WTC11 (cell line): ENCODE measurements around the gene RCBTB2. TPM values are rescaled to one million over a fixed set of nuclear protein-coding genes. Genes with fewer than 3 reads are reported as not detected.
"Not testable (repeated sequence)": the region's sequence is repeated elsewhere in the genome, so short reads cannot be mapped to it uniquely, and the experiment has no call there.

Experiments
- ATAC-seq: fragments of 200-7000 bp; cut with Tn5 transposase; 2 replicates; pipeline ENCODE4 v1.10.0; 2021; ENCODE audit warnings: mild to moderate bottlenecking, moderate library complexity
- CTCF ChIA-PET: fragments of 300-600 bp; sonication (Branson Sonifier 250); formaldehyde crosslinking; loops from one replicate; lab custom pipeline; 2021; ENCODE audit warnings: antibody characterized with exemption; lab: Charles Lee
- POLR2A ChIA-PET: fragments of 350-600 bp; sonication (Branson Sonifier 250); formaldehyde crosslinking; loops from one replicate; lab custom pipeline; 2021; ENCODE audit warnings: antibody characterized with exemption; lab: Charles Lee
- DNase-seq: peaks from one replicate; pipeline ENCODE4 v3.0.0; 2021; ENCODE audit warnings: low spot score
- H3K27ac Mint-ChIP-seq: 2 replicates; pipeline ENCODE4 v1.8.0; 2021; ENCODE audit warnings: mixed read lengths
- H3K27me3 Mint-ChIP-seq: 2 replicates; pipeline ENCODE4 v1.8.0; 2021; ENCODE audit warnings: low read depth, mild to moderate bottlenecking, moderate library complexity, mixed read lengths
- H3K36me3 Mint-ChIP-seq: 2 replicates; pipeline ENCODE4 v1.8.0; 2021; ENCODE audit warnings: mixed read lengths
- H3K4me1 Mint-ChIP-seq: 2 replicates; pipeline ENCODE4 v1.8.0; 2022; ENCODE audit warnings: mixed read lengths
- H3K4me3 Mint-ChIP-seq: 2 replicates; pipeline ENCODE4 v1.8.0; 2021; ENCODE audit warnings: mild to moderate bottlenecking, moderate library complexity, mixed read lengths
- H3K9me3 Mint-ChIP-seq: 2 replicates; pipeline ENCODE4 v1.8.0; 2021; ENCODE audit warnings: mixed read lengths
- CREM ChIP-seq: sonication (generic); formaldehyde crosslinking; IDR thresholded peaks from 2 replicates; pipeline ENCODE4 v1.8.1; 2022; ENCODE audit warnings: mild to moderate bottlenecking, missing genetic modification reagents, moderate library complexity
- GRHL2 ChIP-seq: fragments of 250-450 bp; sonication (Bioruptor Pico); IDR thresholded peaks from 2 replicates; pipeline ENCODE4 v1.8.0; 2022; ENCODE audit warnings: mild to moderate bottlenecking, moderate library complexity; ENCODE audit not compliant: insufficient replicate concordance, severe bottlenecking
- HMGA2 ChIP-seq: fragments of 250-450 bp; sonication (Bioruptor Pico); IDR thresholded peaks from 2 replicates; pipeline ENCODE4 v1.4.0; 2021; ENCODE audit warnings: mild to moderate bottlenecking, moderate library complexity
- IRF2 ChIP-seq: sonication (generic); formaldehyde crosslinking; IDR thresholded peaks from 2 replicates; pipeline ENCODE4 v1.8.0; 2022; ENCODE audit warnings: low read depth, missing genetic modification reagents, borderline replicate concordance
- JUN ChIP-seq: sonication (generic); formaldehyde crosslinking; IDR thresholded peaks from 2 replicates; pipeline ENCODE4 v1.8.0; 2023; ENCODE audit warnings: mild to moderate bottlenecking, missing genetic modification reagents
- MXD4 ChIP-seq: fragments of 250-450 bp; sonication (Bioruptor Pico); IDR thresholded peaks from 2 replicates; pipeline ENCODE4 v1.8.0; 2021; ENCODE audit warnings: mild to moderate bottlenecking, moderate library complexity, borderline replicate concordance
- MYBL2 ChIP-seq: sonication (generic); formaldehyde crosslinking; IDR thresholded peaks from 2 replicates; pipeline ENCODE4 v1.8.1; 2023; ENCODE audit warnings: mild to moderate bottlenecking, moderate library complexity, missing genetic modification reagents
- NR1H2 ChIP-seq: sonication (generic); formaldehyde crosslinking; IDR thresholded peaks from 2 replicates; pipeline ENCODE4 v1.9.0; 2021; ENCODE audit warnings: mild to moderate bottlenecking, moderate library complexity, missing genetic modification reagents
- NR3C1 ChIP-seq: sonication (generic); formaldehyde crosslinking; conservative IDR thresholded peaks from 2 replicates; pipeline ENCODE4 v1.8.1; 2023; ENCODE audit warnings: low read depth, mild to moderate bottlenecking, missing genetic modification reagents
- RELA ChIP-seq: sonication (generic); formaldehyde crosslinking; IDR thresholded peaks from 2 replicates; pipeline ENCODE4 v1.8.1; 2022; ENCODE audit warnings: missing genetic modification reagents, mild to moderate bottlenecking, borderline replicate concordance
- SOX15 ChIP-seq: fragments of 250-450 bp; sonication (Bioruptor Pico); IDR thresholded peaks from 2 replicates; pipeline ENCODE4 v1.9.0; 2021; ENCODE audit warnings: mild to moderate bottlenecking
- TEAD4 ChIP-seq: sonication (generic); formaldehyde crosslinking; IDR thresholded peaks from 2 replicates; pipeline ENCODE4 v1.8.0; 2022; ENCODE audit warnings: mild to moderate bottlenecking, missing genetic modification reagents
- ZNF219 ChIP-seq: sonication (generic); formaldehyde crosslinking; IDR thresholded peaks from 2 replicates; pipeline ENCODE4 v1.8.0; 2023; ENCODE audit warnings: missing genetic modification reagents, mild to moderate bottlenecking, borderline replicate concordance
- ZNF416 ChIP-seq: fragments of 250-450 bp; sonication (Bioruptor Pico); IDR thresholded peaks from 2 replicates; pipeline ENCODE4 v1.9.0; 2021; ENCODE audit warnings: mild to moderate bottlenecking, inconsistent platforms
- total RNA-seq: library from RNA; stranded (reverse); gene quantifications from 3 replicates; pipeline ENCODE4 v1.2.3, GENCODE V29; 2021
- TF ChIP-seq, protein P1 (sequence below): sonication (generic); formaldehyde crosslinking; IDR thresholded peaks from 2 replicates; pipeline ENCODE4 v1.8.0; 2022; ENCODE audit warnings: mild to moderate bottlenecking, missing genetic modification reagents
- TF ChIP-seq, protein P2 (sequence below): sonication (generic); formaldehyde crosslinking; IDR thresholded peaks from 2 replicates; pipeline ENCODE4 v1.8.1; 2022; ENCODE audit warnings: low read depth, missing genetic modification reagents, borderline replicate concordance
- TF ChIP-seq, protein P3 (sequence below): fragments of 250-450 bp; sonication (Bioruptor Pico); IDR thresholded peaks from 2 replicates; pipeline ENCODE4 v1.8.0; 2021; ENCODE audit warnings: mild to moderate bottlenecking
- TF ChIP-seq, protein P4 (sequence below): sonication (generic); formaldehyde crosslinking; IDR thresholded peaks from 2 replicates; pipeline ENCODE4 v1.8.0; 2022; ENCODE audit warnings: mild to moderate bottlenecking, missing genetic modification reagents
- TF ChIP-seq, protein P5 (sequence below): sonication (generic); formaldehyde crosslinking; conservative IDR thresholded peaks from 2 replicates; pipeline ENCODE4 v1.8.1; 2022; ENCODE audit warnings: mild to moderate bottlenecking, missing genetic modification reagents
- TF ChIP-seq, protein P6 (sequence below): sonication (generic); formaldehyde crosslinking; IDR thresholded peaks from 2 replicates; pipeline ENCODE4 v1.8.1; 2022; ENCODE audit warnings: mild to moderate bottlenecking, moderate library complexity, missing genetic modification reagents
- TF ChIP-seq, protein P7 (sequence below): sonication (generic); formaldehyde crosslinking; IDR thresholded peaks from 2 replicates; pipeline ENCODE4 v1.8.1; 2023; ENCODE audit warnings: mild to moderate bottlenecking, missing genetic modification reagents, borderline replicate concordance
- TF ChIP-seq, protein P8 (sequence below): sonication (generic); formaldehyde crosslinking; IDR thresholded peaks from 2 replicates; pipeline ENCODE4 v1.8.0; 2022; ENCODE audit warnings: mild to moderate bottlenecking, missing genetic modification reagents

The RCBTB2 gene
- total RNA-seq, 1 experiment from 2014 or later: 6.6 TPM

DNA sequence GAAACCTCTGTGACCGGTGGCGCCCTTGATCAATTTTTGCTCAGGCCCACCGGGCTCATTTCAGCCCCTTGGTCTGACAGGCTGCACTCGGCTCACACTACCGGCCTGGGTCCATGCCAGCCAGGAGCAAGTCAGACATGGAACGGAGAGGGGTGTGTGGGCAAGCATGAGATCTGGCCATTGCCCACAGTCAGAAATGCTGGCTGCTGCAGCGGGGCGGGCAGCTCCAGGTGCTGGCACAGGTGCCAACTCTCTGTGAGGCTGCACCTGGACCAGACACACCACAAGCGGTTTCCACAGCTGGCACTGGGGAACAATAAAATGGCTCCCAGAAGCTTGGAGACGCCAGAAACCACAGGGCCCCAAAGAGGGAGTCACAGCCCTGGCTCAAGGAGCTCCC is 76.3 kb downstream of the RCBTB2 start:
- peaks cover 6% of the 10 kb centered on the region for H3K4me1 Mint-ChIP-seq
- no peak overlapping the region for H3K4me3 Mint-ChIP-seq
- CTCF ChIA-PET: no interaction called here
- no peak for TF ChIP-seq ZNF416 (CRISPR knock-in tag)
- TF ChIP-seq SOX15 (CRISPR knock-in tag): no peak
- no peak for TF ChIP-seq MXD4 (CRISPR knock-in tag)
- TF ChIP-seq, protein P1, sequence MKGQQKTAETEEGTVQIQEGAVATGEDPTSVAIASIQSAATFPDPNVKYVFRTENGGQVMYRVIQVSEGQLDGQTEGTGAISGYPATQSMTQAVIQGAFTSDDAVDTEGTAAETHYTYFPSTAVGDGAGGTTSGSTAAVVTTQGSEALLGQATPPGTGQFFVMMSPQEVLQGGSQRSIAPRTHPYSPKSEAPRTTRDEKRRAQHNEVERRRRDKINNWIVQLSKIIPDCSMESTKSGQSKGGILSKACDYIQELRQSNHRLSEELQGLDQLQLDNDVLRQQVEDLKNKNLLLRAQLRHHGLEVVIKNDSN (CRISPR knock-in tag): no peak
- TF ChIP-seq TEAD4 (CRISPR knock-in tag): no peak
- TF ChIP-seq NR3C1: no peak
- TF ChIP-seq, protein P2, sequence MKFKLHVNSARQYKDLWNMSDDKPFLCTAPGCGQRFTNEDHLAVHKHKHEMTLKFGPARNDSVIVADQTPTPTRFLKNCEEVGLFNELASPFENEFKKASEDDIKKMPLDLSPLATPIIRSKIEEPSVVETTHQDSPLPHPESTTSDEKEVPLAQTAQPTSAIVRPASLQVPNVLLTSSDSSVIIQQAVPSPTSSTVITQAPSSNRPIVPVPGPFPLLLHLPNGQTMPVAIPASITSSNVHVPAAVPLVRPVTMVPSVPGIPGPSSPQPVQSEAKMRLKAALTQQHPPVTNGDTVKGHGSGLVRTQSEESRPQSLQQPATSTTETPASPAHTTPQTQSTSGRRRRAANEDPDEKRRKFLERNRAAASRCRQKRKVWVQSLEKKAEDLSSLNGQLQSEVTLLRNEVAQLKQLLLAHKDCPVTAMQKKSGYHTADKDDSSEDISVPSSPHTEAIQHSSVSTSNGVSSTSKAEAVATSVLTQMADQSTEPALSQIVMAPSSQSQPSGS (CRISPR knock-in tag): no peak
- TF ChIP-seq, protein P3, sequence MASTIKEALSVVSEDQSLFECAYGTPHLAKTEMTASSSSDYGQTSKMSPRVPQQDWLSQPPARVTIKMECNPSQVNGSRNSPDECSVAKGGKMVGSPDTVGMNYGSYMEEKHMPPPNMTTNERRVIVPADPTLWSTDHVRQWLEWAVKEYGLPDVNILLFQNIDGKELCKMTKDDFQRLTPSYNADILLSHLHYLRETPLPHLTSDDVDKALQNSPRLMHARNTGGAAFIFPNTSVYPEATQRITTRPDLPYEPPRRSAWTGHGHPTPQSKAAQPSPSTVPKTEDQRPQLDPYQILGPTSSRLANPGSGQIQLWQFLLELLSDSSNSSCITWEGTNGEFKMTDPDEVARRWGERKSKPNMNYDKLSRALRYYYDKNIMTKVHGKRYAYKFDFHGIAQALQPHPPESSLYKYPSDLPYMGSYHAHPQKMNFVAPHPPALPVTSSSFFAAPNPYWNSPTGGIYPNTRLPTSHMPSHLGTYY: no peak
- TF ChIP-seq ZNF219 (CRISPR knock-in tag): no peak
- TF ChIP-seq JUN (CRISPR knock-in tag): no peak
- no peak for TF ChIP-seq CREM (CRISPR knock-in tag)
- TF ChIP-seq, protein P4, sequence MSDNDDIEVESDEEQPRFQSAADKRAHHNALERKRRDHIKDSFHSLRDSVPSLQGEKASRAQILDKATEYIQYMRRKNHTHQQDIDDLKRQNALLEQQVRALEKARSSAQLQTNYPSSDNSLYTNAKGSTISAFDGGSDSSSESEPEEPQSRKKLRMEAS (CRISPR knock-in tag): no peak
- no peak for TF ChIP-seq MYBL2 (CRISPR knock-in tag)
- no peak for TF ChIP-seq GRHL2 (CRISPR knock-in tag)
- TF ChIP-seq, protein P5, sequence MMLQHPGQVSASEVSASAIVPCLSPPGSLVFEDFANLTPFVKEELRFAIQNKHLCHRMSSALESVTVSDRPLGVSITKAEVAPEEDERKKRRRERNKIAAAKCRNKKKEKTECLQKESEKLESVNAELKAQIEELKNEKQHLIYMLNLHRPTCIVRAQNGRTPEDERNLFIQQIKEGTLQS (CRISPR knock-in tag): no peak
- TF ChIP-seq NR1H2 (CRISPR knock-in tag): no peak
- no peak for TF ChIP-seq IRF2 (CRISPR knock-in tag)
- TF ChIP-seq, protein P6, sequence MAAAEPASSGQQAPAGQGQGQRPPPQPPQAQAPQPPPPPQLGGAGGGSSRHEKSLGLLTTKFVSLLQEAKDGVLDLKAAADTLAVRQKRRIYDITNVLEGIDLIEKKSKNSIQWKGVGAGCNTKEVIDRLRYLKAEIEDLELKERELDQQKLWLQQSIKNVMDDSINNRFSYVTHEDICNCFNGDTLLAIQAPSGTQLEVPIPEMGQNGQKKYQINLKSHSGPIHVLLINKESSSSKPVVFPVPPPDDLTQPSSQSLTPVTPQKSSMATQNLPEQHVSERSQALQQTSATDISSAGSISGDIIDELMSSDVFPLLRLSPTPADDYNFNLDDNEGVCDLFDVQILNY (CRISPR knock-in tag): no peak
- TF ChIP-seq RELA: no peak
- no peak for TF ChIP-seq HMGA2 (CRISPR knock-in tag)
- TF ChIP-seq, all 79 proteins: peak for 0
- no peaks in the 10 kb centered on the region for H3K27me3 Mint-ChIP-seq
- POLR2A ChIA-PET: no interaction called here
- DNase-seq (no peak), ATAC-seq (no peak)
- H3K36me3 Mint-ChIP-seq: peaks cover 3% of the 10 kb centered on the region; the same call in 1 of the 2 replicates
- no peaks in the 10 kb centered on the region for H3K9me3 Mint-ChIP-seq
- no peak overlapping the region for H3K27ac Mint-ChIP-seq

DNA sequence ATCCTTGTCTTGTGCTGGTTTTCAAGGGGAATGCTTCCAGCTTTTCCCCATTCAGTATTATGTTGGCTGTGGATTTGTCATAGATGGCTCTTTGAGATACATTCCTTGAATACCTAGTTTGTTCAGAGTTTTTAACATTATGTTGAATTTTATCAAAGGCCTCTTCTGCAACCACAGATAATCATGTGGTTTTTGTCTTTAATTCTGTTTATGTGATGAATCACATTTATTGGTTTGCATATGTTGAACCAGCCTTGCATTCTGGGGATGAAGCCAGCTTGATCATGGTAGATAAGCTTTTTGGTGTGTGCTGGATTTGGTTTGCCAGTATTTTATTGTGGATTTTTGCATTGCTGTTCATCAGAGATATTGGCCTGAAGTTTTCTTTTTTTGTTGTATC is 81.7 kb downstream of the RCBTB2 start:
- H3K9me3 Mint-ChIP-seq: peaks cover 10% of the 10 kb centered on the region
- CTCF ChIA-PET, H3K36me3 Mint-ChIP-seq, H3K27me3 Mint-ChIP-seq, ATAC-seq, H3K27ac Mint-ChIP-seq, DNase-seq, H3K4me3 Mint-ChIP-seq, H3K4me1 Mint-ChIP-seq, POLR2A ChIA-PET: not testable (repeated sequence)

DNA sequence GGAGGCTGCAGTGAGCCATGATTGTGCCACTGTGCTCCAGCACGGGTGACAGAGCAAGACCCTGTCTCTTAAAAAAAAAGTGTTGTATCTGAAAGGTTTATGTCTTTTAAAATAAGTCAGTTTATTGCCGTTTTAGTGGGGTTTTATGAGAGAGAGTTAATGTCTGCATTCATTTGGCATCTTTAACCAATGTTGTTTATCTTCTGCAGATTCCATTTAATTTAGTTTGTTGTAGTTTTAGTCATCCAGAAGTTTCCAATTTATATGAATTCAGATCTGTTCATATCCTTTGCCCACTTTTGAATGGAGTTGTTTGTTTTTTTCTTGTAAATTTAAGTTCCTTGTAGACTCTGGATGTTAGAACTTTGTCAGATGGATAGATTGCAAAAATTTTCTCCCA is 83.2 kb downstream of the RCBTB2 start:
- Mint-ChIP-seq H3K9me3 (peaks cover 10% of the 10 kb centered on the region), H3K4me3 (no peak overlapping the region), H3K27ac (no peak overlapping the region), H3K36me3 (peaks cover 7% of the 10 kb centered on the region; the same call in 1 of the 2 replicates), H3K4me1 (peaks cover 6% of the 10 kb centered on the region), H3K27me3 (no peaks in the 10 kb centered on the region)
- ChIA-PET CTCF (no interaction called here), POLR2A (no interaction called here)
- ATAC-seq: no peak
- no peak for DNase-seq
- TF ChIP-seq, protein P7, sequence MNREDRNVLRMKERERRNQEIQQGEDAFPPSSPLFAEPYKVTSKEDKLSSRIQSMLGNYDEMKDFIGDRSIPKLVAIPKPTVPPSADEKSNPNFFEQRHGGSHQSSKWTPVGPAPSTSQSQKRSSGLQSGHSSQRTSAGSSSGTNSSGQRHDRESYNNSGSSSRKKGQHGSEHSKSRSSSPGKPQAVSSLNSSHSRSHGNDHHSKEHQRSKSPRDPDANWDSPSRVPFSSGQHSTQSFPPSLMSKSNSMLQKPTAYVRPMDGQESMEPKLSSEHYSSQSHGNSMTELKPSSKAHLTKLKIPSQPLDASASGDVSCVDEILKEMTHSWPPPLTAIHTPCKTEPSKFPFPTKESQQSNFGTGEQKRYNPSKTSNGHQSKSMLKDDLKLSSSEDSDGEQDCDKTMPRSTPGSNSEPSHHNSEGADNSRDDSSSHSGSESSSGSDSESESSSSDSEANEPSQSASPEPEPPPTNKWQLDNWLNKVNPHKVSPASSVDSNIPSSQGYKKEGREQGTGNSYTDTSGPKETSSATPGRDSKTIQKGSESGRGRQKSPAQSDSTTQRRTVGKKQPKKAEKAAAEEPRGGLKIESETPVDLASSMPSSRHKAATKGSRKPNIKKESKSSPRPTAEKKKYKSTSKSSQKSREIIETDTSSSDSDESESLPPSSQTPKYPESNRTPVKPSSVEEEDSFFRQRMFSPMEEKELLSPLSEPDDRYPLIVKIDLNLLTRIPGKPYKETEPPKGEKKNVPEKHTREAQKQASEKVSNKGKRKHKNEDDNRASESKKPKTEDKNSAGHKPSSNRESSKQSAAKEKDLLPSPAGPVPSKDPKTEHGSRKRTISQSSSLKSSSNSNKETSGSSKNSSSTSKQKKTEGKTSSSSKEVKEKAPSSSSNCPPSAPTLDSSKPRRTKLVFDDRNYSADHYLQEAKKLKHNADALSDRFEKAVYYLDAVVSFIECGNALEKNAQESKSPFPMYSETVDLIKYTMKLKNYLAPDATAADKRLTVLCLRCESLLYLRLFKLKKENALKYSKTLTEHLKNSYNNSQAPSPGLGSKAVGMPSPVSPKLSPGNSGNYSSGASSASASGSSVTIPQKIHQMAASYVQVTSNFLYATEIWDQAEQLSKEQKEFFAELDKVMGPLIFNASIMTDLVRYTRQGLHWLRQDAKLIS (CRISPR knock-in tag): no peak
- TF ChIP-seq, protein P8, sequence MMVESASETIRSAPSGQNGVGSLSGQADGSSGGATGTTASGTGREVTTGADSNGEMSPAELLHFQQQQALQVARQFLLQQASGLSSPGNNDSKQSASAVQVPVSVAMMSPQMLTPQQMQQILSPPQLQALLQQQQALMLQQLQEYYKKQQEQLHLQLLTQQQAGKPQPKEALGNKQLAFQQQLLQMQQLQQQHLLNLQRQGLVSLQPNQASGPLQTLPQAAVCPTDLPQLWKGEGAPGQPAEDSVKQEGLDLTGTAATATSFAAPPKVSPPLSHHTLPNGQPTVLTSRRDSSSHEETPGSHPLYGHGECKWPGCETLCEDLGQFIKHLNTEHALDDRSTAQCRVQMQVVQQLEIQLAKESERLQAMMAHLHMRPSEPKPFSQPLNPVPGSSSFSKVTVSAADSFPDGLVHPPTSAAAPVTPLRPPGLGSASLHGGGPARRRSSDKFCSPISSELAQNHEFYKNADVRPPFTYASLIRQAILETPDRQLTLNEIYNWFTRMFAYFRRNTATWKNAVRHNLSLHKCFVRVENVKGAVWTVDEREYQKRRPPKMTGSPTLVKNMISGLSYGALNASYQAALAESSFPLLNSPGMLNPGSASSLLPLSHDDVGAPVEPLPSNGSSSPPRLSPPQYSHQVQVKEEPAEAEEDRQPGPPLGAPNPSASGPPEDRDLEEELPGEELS: no peak
